Fibroblast of lung (primary cell): ENCODE data around the gene RPL41.

Source experiments
- CTCF ChIP-seq, 2 donors: IDR thresholded peaks in 1 of 2; conservative IDR thresholded peaks in 1 of 2; 1 replicate in 1 of 2; 2 replicates in 1 of 2; pipeline ENCODE4 v1.5.1; 2011 to 2012; ENCODE audit warnings: low read length in 2 of 2, control low read depth in 1 of 2, inconsistent platforms in 1 of 2, low read depth in 1 of 2, mild to moderate bottlenecking in 1 of 2
- EZH2 ChIP-seq: IDR thresholded peaks from 2 replicates; pipeline ENCODE4 v1.5.1; 2012; ENCODE audit warnings: low read length, control low read depth, mild to moderate bottlenecking; ENCODE audit errors: missing control alignments

- TF ChIP-seq CTCF (conservative IDR thresholded peaks at IDR 0.05 in 1 of 2, IDR thresholded peaks at IDR 0.05 in 1 of 2; ENCODE audit: low read depth in 1 of 2, low read length in 2 of 2) (no peak), EZH2 (no peak)
These were observed 15.4 kb upstream of the RPL41 start for GRCh38 chr12:56101045-56101444.
